GM12864 (cell line): ENCODE results near the gene SLC2A1.

Experiments used
- DNase-seq: peaks from one replicate; pipeline ENCODE4 v3.0.0-alpha.2; 2011; ENCODE audit warnings: low read depth
- H3K4me3 ChIP-seq: 2 replicates; pipeline ENCODE4 v1.5.1; 2011; ENCODE audit warnings: mild to moderate bottlenecking, low read depth, low read length, control low read depth
- TF ChIP-seq, protein P1 (sequence below): IDR thresholded peaks from 2 replicates; pipeline ENCODE4 v1.5.1; 2011; ENCODE audit warnings: low read depth, mild to moderate bottlenecking, moderate library complexity, low read length, control low read depth, inconsistent platforms; ENCODE audit errors: missing control alignments

Gene SLC2A1

DNA sequence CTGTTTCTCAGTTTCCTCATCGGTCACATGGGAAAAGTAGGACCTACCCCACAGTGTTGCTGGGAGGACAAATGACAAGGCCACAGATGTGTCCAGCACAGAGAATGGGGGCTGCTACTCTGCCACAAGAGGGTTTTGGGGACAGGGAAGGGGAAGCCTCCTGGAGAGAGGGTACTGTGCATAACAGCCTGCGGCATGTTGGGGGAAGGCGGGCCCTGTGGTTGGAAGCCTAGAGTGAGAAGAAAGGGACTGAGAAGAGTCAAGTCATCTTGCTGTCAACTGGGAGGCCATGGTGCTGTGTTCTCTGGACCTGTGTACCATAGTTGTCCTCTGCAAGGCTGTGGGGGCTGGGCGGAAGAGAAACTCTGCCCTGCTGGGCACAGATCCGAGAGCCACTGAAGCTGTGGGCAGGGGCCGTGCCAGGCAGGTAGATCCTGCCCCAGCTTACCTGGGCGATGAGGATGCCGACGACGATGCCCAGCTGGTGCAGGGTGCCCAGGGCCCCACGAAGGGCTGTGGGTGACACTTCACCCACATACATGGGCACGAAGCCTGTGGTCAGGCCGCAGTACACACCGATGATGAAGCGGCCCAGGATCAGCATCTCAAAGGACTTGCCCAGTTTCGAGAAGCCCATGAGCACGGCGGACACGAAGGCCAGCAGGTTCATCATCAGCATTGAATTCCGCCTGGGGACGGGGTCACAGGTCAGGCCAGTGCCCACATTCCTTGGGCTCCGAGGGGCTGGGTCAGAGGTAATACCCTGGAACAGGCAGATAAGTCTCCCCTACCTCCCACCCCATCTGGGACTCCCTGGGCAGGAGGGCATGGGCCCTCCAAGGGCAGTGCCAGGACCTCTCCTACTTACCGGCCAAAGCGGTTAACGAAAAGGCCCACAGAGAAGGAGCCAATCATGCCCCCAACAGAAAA lies 28.2 kb downstream of the SLC2A1 start:
- DNase-seq: no peak
- H3K4me3 ChIP-seq: no peak overlapping the region
- TF ChIP-seq, protein P1, sequence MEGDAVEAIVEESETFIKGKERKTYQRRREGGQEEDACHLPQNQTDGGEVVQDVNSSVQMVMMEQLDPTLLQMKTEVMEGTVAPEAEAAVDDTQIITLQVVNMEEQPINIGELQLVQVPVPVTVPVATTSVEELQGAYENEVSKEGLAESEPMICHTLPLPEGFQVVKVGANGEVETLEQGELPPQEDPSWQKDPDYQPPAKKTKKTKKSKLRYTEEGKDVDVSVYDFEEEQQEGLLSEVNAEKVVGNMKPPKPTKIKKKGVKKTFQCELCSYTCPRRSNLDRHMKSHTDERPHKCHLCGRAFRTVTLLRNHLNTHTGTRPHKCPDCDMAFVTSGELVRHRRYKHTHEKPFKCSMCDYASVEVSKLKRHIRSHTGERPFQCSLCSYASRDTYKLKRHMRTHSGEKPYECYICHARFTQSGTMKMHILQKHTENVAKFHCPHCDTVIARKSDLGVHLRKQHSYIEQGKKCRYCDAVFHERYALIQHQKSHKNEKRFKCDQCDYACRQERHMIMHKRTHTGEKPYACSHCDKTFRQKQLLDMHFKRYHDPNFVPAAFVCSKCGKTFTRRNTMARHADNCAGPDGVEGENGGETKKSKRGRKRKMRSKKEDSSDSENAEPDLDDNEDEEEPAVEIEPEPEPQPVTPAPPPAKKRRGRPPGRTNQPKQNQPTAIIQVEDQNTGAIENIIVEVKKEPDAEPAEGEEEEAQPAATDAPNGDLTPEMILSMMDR: no peak

DNA sequence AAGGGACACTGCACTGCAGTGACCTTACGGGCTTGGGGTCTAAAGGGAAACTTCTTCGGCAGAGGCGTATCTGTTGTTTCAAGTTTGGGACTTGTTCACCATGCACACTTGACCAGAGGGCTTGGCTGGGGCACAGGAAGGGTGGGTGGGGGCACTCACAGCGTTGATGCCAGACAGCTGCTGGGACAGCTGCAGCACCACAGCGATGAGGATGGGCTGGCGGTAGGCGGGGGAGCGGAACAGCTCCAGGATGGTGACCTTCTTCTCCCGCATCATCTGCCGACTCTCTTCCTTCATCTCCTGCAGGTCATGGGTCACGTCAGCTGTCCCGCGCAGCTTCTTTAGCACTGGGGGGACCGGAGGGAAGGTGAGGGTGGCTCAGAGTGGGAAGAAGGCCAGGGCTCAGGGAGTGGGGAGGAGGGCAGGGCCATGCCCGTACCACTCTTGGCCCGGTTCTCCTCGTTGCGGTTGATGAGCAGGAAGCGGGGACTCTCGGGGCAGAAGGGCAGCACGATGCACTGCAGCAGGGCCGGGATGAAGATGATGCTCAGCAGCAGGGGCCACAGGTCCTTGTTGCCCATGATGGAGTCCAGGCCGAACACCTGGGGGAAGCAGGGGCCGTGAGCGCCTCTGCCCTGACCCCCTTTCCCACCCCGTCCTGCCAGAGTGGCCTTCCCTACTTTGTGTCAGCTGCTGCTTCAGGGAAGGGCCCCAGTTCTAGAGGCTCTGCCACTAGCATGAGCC lies 29.1 kb downstream of the SLC2A1 start:
- no peak for DNase-seq
- TF ChIP-seq, protein P1: no peak
- H3K4me3 ChIP-seq: no peak overlapping the region

DNA sequence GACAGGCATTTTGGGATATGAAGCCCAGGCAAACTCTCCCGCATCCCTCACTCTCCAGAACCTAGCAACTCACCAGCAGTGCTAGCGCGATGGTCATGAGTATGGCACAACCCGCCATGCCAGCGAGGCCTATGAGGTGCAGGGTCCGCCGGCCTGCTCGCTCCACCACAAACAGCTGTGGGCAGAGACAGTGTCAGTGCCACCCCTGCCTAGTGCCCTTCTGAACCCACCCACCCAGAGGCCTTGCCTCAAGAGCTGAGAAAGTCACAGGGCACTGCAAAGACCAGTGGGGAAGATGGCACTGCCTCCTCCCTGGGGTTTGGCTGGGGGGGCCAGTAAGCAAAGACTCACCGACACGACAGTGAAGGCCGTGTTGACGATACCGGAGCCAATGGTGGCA lies 29.8 kb downstream of the SLC2A1 start:
- TF ChIP-seq, protein P1: no peak
- no peak for DNase-seq
- no peak overlapping the region for H3K4me3 ChIP-seq

DNA sequence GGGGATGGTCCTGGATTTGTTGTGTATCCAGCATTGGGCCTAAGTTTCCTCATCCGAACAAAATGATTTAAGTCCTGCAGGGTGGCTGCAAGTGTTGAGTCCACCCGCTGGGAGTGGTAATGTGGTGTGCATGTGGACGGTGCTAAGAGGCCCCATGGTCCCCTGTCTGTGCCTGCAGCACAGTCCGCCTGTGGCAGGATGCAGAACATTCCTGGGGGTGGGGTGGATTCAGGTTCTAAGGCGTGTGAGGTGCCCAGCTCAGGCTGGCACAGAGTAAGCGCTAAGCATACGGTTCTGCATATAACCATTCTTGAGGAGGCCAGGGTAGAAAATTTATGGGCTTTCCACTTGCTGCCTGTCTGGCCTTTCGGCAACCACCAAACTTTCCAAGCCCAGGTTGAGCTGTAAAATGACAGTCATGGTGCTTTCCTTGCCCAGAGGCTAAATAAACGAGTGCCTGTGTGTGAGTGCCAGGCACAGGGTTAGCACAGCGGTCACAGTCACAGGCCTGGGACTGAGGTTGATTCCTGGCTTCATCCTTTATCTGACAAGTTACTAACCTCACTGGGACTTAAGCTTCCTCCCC lies 30.7 kb downstream of the SLC2A1 start:
- no peak overlapping the region for H3K4me3 ChIP-seq
- TF ChIP-seq, protein P1: no peak
- no peak for DNase-seq

DNA sequence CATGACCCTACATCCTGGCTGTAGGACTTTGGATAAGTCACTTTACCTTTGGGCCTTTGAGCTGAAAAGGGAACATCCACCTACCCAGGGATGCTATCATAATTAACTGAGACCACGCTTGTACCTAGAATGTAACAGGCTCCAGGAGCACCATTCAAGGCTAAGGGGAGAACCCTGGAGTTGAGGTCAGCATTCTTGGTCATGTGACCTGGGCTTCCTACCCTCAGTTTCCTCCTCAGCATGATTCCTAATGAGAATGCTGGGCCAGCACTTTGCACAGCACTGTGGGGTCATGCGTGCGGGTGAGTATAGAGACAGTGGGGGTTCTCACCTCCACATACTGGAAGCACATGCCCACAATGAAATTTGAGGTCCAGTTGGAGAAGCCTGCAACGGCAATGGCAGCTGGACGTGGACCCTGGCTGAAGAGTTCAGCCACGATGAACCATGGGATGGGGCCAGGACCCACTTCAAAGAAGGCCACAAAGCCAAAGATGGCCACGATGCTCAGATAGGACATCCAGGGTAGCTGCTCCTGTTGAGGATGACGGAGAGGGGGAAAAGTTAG lies 31.3 kb downstream of the SLC2A1 start:
- H3K4me3 ChIP-seq: no peak overlapping the region
- TF ChIP-seq, protein P1: no peak
- no peak for DNase-seq

DNA sequence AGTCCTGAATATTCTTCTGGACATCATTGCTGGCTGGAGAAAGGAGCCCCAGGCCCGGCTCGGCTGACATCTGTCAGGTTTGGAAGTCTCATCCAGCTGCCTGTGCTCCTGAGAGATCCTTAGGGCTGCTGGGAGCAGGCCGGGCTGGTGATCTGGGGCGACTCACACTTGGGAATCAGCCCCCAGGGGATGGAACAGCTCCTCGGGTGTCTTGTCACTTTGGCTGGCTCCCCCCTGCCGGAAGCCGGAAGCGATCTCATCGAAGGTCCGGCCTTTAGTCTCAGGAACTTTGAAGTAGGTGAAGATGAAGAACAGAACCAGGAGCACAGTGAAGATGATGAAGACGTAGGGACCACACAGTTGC lies 31.8 kb downstream of the SLC2A1 start:
- DNase-seq: no peak
- TF ChIP-seq, protein P1: no peak
- no peak overlapping the region for H3K4me3 ChIP-seq
